D341Med (cell line): ENCODE data around the gene ANTKMT.
"Not testable (repeated sequence)": the region's sequence is repeated elsewhere in the genome, so short reads cannot be mapped to it uniquely, and the experiment has no call there.

Source experiments
- DNase-seq: peaks from one replicate; pipeline ENCODE4 v3.0.0; 2012; ENCODE audit warnings: low spot score

Gene ANTKMT

DNA sequence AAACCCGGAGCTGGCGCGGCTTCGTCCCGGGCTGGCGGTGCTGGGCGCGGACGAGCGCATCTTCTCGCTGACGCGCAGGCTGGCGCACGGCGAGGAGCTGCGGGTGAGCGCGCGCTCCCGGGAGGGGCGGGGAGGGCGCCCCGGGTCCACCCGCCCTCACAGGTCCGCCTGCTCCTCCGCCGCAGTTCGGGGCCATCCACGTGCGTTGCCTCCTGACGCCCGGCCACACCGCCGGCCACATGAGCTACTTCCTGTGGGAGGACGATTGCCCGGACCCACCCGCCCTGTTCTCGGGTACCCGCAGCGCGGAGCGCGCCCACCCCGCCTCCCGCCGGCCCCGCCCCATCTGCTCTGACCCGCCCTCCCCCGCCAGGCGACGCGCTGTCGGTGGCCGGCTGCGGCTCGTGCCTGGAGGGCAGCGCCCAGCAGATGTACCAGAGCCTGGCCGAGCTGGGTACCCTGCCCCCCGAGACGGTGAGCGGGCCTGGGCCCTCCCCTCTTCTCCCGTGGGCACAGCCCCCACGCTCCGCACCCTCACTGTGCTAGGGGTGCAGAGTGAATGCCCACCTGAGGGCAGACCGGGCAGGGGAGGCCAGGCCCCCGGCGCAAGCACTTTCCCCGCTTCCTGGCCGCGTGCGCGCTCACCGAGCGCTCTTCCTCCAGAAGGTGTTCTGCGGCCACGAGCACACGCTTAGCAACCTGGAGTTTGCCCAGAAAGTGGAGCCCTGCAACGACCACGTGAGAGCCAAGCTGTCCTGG lies 7.4 kb downstream of the ANTKMT start:
- peak; percentile 84 for DNase-seq

DNA sequence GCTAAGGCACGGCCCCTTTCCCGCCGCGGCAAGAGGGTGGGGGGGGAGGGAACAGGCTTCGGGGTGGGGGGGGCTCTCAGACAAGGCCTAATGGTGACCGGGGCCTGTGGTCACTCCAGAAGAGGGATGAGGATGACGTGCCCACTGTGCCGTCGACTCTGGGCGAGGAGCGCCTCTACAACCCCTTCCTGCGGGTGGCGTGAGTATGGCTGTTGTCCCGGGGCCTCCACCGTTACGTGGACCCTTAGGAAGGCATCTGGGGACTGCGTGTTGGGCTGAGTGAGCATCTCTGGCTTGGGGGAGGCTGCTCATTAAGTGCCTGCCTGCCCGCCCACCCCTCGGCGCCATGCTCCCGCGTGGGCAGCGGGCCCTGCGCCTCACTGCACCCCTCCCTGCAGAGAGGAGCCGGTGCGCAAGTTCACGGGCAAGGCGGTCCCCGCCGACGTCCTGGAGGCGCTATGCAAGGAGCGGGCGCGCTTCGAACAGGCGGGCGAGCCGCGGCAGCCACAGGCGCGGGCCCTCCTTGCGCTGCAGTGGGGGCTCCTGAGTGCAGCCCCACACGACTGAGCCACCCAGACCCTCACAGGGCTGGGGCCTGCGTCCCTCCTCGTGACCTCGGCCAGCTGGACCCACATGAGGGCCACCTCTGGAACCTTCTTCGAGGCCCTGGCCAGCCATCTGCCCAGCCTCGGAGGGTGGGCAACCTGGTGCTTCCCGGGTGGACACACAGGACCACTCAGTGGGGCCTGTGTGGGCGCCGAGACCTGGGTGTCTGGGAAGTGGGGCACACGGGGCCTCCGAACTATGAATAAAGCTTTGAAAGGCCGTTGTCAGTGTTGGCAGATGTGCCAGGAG lies 8.2 kb downstream of the ANTKMT start:
- no peak for DNase-seq

DNA sequence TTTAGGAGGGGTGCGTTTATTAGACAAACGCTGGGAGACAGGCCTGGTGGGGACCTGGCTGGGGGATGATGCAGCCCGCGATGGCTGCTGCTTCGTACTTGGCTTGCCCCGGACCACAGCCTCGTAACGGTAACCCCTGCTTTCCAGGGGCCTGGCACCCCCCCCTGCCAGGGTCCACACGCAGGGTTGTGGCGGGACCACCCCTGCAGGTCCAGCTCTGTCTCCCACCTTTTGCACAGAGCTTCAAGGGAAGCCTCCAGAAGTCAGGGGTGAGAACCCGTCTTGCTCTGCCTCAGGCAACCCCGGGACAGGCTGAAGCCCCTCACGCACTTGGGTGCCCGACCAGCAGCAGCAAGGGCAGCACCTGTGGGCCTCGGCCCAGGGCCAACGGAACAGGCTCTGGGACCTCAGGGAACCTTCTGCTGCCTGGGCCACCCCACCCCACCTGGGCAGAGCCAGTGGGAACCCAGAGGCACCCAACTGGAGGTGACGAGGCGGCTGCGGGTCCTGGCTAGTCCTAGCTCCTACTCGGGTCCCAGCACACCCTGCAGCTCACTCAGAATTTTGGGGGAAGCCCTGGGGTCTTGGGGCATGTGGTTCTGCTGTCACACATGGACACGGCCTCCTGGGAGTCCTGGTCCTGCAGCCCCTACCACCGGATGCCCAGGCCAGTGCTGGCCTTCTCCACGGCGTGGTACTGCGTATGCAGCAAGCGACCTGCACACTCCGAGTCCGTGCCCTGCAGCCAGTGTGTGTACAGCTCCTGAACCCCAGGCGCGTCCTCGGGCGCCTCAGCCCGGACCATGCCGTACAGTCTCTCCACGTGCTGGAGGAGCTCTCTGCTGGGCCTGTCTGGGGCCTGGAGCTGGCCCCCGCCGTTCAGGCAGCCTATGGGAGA lies 9.1 kb downstream of the ANTKMT start:
- DNase-seq, result no peak

DNA sequence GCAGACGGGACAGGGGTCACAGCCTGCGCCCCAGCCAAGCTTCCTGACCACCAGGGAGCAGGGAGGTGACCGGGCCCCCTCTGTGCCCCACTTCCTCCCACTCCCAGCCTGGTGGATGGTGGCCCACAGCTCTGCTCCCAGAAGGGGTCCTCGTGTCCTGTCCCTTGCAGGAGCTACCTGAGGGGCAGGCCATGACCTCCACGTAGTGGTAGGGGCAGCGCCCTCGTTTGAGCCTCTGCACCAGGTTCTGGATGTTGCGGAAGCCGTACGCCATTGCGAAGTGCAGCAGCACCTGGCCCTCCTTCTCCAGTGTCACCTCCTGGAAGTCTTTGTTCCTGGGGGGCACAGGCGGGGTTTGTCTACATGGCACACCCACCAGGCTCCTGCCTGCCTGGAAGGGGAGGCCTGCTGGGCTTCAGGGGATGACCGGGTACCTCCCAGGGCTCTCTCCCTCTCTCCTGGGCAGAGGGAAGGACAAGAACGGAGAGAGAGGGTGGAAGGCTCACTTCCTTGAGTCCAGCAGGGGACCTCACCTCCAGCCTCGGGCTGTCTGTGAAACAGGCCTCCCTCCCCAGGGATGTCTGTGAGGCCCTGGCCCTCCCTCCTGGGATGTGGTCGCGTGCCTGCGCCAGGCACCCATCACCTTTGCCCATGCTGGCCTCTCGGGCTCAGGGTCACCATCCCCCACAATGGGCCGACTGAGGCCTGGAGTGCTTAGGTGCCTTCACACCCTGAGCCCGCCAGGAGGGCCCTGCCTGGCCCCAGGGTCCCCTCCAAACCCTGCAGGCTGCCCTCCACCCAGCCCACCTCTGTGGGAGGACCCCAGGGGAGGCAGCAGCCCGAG lies 9.9 kb downstream of the ANTKMT start:
- DNase-seq, result no peak

DNA sequence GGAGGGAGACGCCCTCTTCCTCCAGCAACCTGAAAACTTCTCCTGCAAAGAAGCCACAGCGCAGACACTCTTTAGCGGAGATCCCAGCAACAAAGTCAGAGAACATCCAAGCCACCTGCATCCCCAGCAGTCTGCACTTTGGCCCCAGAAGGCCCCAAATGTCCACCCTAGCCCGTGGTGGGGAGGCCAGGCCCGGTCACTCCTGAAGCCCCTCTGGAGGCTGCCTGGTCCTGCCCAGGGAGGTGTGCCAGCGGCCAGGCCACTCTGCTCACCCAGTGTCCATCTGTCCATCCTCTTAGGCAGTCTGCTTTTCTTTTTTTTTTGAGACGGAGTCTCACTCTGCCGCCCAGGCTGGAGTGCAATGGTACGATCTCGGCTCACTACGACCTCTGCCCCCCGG lies 11.4 kb downstream of the ANTKMT start:
- DNase-seq, result no peak

DNA sequence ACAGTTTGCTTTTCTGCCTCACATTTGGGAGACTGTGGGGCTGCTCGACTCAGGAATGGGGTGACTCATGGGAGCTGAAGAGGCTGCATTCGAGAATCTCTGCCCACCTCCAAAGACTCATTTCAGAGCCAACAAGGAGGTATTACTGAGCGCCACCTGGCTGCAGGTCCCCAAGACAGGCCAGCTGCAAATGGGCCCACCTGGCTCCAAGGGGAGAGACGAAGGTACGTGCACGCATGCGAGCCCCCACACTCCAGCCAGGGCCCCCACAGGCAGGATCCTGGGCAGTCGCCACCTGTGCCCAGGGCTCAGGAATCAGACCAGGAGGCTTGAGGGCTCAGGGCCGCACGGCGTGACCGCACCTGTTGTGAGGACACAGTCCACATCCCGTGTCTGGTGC lies 12.0 kb downstream of the ANTKMT start:
- DNase-seq, result no peak

DNA sequence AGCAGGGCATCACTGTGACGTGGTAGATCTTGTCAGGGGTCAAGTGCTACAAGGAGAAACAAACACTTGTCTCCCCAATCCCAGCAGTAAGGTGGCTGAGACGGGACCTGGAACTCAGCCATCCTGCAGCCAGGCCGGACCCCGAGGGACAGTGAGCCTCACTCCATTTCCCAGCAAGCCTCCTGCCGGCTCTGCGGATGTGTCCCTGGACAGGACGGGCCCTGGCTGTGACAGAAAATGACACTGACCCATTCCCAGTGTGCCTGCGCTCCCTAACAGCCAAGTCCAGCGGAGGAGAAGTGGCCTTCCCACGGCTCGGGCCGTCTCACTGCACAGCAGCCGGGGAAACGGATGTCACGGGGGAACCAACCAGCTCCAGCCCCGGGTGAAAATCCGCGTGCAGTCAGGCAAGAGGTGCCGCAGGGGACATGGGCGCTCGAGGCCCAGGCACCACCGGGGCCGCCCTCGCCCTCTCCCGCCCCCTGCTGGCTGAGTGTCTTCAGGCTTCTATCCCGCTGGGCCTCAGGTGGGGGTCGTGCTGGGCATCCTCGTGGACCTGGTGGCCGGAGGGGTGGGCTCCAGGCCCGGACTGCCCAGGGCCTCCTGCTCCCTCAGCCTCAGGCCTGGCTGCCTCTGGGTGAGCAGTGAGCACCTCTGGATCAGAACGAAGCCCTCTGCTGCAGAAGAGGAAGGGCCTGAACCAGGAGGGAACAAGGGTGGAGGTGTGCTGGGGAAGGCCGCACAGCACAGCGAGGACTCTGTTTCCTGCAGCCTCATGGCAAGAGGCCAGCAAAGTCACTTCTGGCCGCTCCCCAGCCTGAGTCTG lies 12.6 kb downstream of the ANTKMT start:
- no peak for DNase-seq

DNA sequence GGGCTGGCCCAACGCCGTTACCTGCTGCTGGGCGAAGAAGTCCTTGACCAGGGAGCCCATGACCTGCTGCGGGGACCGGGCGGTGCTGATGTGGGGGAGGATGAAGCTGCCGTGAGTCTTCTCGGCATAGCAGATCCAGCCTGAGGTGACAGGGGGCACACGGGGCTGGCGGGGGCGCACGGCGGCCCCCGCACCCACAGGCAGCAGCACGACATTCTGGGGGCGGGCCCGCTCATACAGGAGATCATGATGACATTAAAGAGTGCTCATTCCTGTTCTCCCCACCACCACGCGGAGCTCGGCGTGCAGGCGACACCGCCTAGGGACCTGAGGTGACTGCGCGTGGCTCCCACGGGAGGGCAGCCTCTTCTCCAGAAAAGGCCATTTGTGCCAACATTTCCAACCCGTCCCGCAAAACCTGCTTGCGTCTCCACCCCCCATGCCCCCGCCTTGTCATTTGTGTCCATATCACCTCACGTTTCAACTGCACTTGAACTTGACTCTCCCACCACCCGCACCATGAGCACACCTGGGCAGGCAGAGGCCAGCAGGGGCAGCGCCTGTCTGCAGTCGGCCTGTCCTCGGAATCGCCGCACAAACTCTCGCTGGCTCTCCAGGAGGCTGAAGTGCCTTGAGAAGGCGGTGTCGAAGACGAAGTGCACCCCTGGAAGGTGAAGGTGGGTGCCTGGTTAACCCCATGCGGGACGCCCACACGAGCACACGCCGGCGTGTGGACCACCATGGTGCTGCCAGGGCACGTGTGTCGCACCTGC lies 13.4 kb downstream of the ANTKMT start:
- no peak for DNase-seq

DNA sequence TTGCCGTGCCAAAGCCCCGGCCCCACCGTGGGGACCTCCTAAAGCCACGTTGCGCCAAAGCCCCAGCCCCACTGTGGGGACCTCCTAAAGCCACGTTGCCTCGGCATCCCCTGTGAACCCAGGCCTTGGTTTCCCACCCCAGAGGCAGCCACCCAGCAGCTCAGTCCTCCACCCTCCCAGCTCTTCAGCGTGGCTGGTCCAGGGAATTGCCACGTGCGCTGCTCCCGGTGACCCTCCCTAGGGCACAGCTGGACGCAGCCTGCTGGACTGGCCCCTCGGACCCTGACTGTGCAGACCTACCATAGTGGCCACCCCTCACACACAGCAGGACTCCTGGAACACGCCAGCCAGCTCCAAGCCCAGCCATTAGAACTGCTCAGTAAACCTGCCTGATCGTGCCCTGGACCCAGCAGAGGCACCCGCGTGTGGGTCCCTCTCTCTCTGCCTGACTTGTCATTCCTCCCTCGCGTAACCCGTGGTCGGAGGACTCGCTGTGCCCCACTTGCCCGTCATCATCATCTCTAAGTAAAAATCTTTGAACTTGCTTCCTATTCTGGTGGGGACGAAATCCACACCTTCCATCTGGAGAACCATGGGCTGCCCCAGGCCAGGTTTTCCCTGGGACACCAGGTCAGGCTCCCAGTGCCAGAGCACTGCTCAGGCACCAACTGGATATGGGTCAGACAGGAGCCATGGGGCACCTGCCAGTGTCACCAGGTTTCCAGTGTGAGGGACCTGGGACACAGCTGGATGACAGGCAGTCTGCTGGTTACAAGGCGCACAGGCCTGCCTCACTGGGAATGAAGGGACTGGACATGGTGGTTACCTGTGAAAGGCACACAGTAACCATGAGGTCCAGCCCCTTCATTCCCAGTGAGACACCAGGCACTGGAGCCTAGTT lies 14.3 kb downstream of the ANTKMT start:
- no peak for DNase-seq

DNA sequence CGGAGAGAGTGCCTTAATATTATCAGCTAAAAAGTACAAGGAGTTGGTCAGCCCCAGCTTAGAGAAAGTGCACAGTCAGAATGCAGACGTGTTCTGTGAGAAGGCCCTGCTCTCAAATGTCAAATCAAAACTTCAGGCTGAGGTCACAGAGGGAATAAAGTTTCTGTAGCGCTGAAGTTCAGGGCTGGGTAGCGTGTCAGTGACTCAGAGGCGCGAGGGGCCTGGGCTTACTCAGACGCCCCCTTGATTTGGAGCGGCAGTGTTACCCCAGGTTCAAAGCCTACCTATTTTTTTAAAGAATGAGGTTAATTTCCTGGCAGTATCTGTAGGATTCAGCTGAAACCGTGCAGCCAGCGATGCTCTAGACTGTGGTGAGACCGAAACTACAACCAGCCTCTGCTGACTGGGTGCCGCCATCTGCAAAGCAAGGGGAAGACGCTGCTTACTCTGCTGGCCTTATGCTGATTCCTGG lies 15.1 kb downstream of the ANTKMT start:
- no peak for DNase-seq

DNA sequence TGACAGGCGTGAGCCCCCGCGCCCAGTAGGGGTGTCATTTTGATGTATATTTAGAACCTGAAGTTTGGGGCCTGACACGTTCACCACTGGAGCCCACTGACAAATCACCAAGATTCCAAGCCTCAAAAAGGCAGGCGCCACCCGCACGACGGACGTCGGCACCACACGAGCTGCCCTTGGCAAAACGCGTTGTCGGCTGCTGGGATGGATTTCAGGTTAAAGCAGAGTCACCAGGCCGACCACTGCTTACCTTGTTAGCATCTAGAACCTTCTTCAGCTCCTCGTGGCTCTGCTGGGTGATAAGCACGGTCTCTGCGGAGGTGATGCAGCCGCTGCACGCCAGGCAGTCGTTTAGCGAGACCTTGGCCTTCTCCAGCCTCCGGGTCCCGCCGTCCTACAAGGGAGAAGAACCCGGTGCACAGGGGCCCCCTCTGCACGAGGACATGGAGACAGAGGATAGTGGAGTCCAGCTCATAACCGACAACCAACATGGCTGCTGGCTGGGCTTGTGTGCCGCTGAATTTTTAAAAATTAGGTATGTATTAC lies 16.1 kb downstream of the ANTKMT start:
- DNase-seq, result no peak

DNA sequence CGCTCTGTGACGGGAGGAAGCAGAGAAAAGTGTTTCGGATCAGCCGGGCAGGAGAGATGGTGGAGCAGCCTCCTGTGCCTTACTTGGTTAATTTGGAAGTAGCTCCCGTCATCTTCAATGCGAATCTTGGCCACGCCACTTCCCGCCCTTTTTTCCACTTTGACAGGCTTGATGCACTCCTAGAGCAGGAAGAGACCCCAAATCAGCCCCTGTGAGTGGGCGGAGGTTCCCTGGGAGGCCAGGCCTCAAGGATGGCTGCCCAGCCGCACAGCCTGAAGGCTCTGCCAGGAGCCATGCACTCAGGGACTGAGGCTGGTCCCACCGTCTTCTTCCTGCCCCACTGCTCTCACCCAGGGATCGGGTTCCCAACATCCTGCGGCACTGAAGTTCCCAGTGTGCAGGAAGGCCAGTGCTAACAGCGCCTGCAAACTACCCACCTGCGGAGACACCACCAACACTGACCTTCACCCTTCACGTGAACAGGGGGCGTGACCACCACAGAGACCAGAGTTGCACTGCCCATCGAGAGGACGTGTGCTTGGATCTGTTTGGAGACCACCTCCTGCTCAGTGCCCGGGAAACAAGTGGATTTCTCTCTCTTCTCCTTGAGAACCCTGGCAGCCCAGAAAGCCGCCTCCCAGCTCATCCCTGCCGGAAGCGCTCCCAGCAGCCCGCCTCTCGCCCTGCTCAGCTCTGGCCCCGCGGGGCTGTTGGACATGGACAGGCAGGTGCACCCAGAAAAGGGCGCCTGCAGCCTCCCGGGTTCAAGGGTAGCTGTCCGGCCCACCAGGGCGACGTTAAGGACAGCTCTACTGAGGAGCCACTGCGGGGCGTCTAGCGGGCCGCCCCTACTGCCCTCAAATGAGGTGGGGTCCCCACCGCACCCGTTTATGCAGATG lies 18.9 kb downstream of the ANTKMT start:
- no peak for DNase-seq

DNA sequence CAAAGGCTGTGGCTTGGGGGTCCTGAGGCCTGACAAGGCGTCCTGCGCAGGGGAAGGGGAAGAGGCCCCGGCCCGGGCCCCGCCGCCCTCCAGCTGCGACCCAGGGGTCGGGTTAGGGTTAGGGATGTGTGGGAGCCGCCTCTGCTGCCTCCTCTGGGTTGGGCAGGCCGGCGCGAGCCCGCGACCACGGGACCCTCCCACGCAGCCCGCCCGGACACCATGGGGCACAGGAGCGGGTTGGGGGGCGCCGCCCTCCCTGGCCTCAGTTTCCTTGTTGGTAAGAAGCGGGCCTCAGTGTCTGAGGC lies 19.5 kb downstream of the ANTKMT start:
- DNase-seq, result no peak

DNA sequence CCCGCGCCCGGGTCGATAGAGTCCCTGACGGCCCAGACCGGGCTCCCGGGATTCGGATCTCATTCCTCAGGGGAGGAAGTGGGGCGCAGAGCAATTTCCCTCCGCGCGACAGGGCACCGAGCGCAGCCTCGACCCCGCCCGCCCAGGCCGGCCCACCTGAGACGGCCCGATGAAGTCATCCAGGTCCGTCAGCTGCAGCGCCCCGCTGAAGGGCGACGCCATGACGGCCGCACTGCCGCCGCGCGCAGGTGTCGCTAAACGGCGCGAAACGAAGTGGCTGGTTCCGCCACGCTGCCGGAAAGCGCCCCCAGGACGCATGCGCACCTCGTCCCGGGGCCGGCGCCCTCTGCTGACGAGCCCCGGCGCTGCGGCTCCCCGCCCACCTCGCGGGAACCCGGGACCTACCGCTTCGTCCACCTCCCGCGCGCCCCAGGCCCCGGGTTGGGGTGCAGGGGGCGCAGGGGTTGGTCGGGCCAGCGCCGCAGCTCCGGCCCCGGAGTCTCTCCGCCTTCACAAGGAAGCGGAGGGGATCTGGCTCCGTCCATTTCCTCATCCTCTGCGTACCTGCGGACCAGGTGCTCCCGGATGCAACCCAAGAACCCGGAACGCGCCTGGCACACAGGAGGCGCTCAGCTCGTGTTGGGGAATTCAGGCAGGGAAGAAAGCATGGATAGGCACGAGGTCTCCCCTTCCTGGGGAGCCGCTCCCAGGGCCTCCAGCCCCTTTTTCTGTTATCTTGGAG lies 20.0 kb downstream of the ANTKMT start, which contains the start of gene CIAO3:
CIAO3 (minus strand) TSS at position 234 of the 742 bp plus-strand sequence; CDS start at position 222, 12 bp downstream.
- DNase-seq, result peak; percentile 98

DNA sequence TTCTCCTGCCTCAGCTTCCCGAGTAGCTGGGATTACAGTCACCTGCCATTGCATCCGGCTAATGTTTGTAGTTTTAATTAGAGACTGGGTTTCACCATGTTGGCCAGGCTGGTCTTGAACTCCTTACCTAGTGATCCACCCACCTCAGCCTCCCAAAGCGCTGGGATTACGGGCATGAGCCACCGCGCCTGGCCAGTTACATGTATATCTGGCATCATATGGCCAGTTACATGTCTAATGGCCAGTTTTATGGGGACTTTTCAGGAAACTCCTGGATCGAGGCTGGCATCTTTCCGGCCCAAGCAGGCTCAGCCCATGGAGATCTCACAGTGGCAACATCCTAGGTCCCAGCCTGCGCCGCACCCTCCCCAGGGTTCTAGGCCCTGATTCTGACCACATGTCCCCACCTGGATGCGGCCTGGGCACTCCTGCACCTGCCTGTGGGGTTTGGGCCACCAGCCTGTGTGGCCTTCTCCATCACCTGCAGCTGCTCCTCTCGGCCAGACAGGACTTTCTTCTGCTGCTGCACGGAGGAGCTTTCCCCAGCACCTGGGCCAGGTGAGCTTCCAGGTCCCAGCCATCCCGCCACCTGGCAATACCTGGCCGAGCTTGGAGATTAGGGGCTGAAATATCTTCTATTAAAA lies 21.2 kb downstream of the ANTKMT start:
- no peak for DNase-seq

DNA sequence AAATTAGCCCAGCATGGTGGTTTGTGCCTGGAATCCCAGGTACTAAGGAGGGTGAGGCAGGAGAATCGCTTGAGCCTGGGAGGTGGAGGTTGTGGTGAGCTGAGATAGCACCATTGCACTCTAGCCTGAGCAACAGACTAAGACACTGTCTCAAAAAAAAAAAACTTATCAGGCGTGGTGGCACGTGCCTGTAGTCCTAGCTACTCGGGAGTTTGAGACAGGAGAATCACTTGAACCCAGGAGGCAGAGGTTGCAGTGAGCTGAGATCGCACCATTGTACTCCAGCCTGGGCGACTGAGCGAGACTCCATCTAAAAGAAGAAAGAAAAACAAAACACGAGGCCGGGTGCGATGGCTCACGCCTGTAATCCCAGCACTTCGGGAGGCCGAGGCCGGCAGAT lies 21.9 kb downstream of the ANTKMT start:
- not testable (repeated sequence) for DNase-seq
